HepG2 (cell line): ENCODE data around the gene STRIT1. TPM values are rescaled to one million over a fixed set of nuclear protein-coding genes. Genes with fewer than 3 reads are reported as not detected.

Experiments
- ATAC-seq: fragments of 200-7000 bp; cut with Tn5 transposase; 3 replicates; pipeline ENCODE4 v1.9.1; 2020; ENCODE audit warnings: mild to moderate bottlenecking, moderate library complexity
- BruUV-seq: library from RNA; stranded (reverse); fragments of 400-500 nt; replicated peaks from 2 replicates; lab custom pipeline; 2021; lab: Mats Ljungman, UMichigan
- CTCF ChIA-PET: fragments of 300-600 bp; formaldehyde crosslinking; extraction: SDS; loops from one replicate; lab custom pipeline; 2021; ENCODE audit warnings: low total read pairs, inconsistent platforms, low intra/inter-chr PET ratio; lab: Yijun Ruan, JAX
- POLR2A ChIA-PET: fragments of 350-600 bp; sonication (Branson Sonifier 250); formaldehyde crosslinking; loops from one replicate; lab custom pipeline; 2020; ENCODE audit warnings: antibody characterized with exemption, inconsistent platforms; lab: Yijun Ruan, JAX
- DNase-seq: peaks from one replicate; pipeline ENCODE4 v3.0.0-alpha.2; 2015; ENCODE audit warnings: low spot score
- FAIRE-seq: peaks from 3 replicates; lab custom pipeline; 2011; peaks lifted over from hg19 to GRCh38; lab: Jason Lieb, UNC
- H2AFZ ChIP-seq: one replicate; pipeline ENCODE4 v1.6.1; 2011; ENCODE audit warnings: low read length, inconsistent platforms
- H3K27ac ChIP-seq: fragments of 300-600 bp; 3 replicates; pipeline ENCODE4 v1.8.0; 2011; ENCODE audit warnings: mixed run types, mild to moderate bottlenecking, mixed read lengths, low read length, inconsistent platforms; ENCODE audit not compliant: insufficient read depth; ENCODE audit errors: extremely low read length
- H3K27me3 ChIP-seq, 2 experiments: fragments of 200-600 bp in 1 of 2; 2 replicates in 1 of 2; 3 replicates in 1 of 2; pipeline versions ENCODE4 v1.6.0 to v1.8.0; 2011; ENCODE audit warnings: low read length in 2 of 2, mild to moderate bottlenecking in 2 of 2, moderate library complexity in 2 of 2, inconsistent platforms in 1 of 2; ENCODE audit not compliant: insufficient read depth in 2 of 2, control insufficient read depth in 1 of 2
- H3K36me3 ChIP-seq, 2 experiments: fragments of 200-600 bp in 1 of 2; replicated peaks in 1 of 2; 2 replicates in 1 of 2; 3 replicates in 1 of 2; pipeline versions ENCODE4 v1.5.1 to v1.8.0; 2011; ENCODE audit warnings: low read length in 2 of 2, inconsistent platforms in 1 of 2; ENCODE audit not compliant: insufficient read depth in 2 of 2, control insufficient read depth in 1 of 2
- H3K4me1 ChIP-seq: 2 replicates; pipeline ENCODE4 v1.5.1; 2012; ENCODE audit warnings: low read length, inconsistent platforms; ENCODE audit not compliant: insufficient read depth
- H3K4me2 ChIP-seq: 2 replicates; pipeline ENCODE4 v1.6.0; 2011; ENCODE audit warnings: low read depth, low read length, inconsistent platforms
- H3K4me3 ChIP-seq, 3 experiments: fragments of 200-600 bp in 1 of 3; sonication (generic), shearing (Covaris generic) in 1 of 3; replicated peaks in 1 of 3; 2 replicates each; pipeline ENCODE4 v1.5.1; 2011 to 2016; ENCODE audit warnings: low read length in 3 of 3, inconsistent platforms in 2 of 3, low read depth in 2 of 3, mild to moderate bottlenecking in 2 of 3, control low read depth in 1 of 3, mixed read lengths in 1 of 3; ENCODE audit not compliant: insufficient read depth in 1 of 3
- H3K79me2 ChIP-seq: one replicate; pipeline ENCODE4 v1.6.1; 2011; ENCODE audit warnings: low read length, inconsistent platforms; ENCODE audit not compliant: insufficient read depth
- H3K9ac ChIP-seq: 2 replicates; pipeline ENCODE4 v1.6.0; 2011; ENCODE audit warnings: mild to moderate bottlenecking, low read depth, low read length, inconsistent platforms; ENCODE audit not compliant: insufficient read depth
- H3K9me3 ChIP-seq: 2 replicates; pipeline ENCODE4 v1.5.1; 2012; ENCODE audit warnings: mild to moderate bottlenecking, low read length
- H4K20me1 ChIP-seq: 2 replicates; pipeline ENCODE4 v1.6.0; 2011; ENCODE audit warnings: inconsistent platforms, mild to moderate bottlenecking, low read length, moderate library complexity; ENCODE audit not compliant: insufficient read depth
- ATF4 ChIP-seq, 2 experiments: fragments of 450-650 bp in 1 of 2; sonication (generic) in 1 of 2; formaldehyde crosslinking; IDR thresholded peaks; 2 replicates each; pipeline versions ENCODE4 v1.5.0 to v1.8.0; 2020 to 2022; ENCODE audit warnings: mild to moderate bottlenecking in 1 of 2, missing genetic modification reagents in 1 of 2
- CC2D1A ChIP-seq: sonication (generic); formaldehyde crosslinking; IDR thresholded peaks from 2 replicates; pipeline ENCODE4 v1.8.1; 2023; ENCODE audit warnings: mild to moderate bottlenecking, missing genetic modification reagents
- EP300 ChIP-seq, 3 experiments: sonication (generic) in 1 of 3; formaldehyde crosslinking in 1 of 3; IDR thresholded peaks; 2 replicates each; pipeline versions ENCODE4 v1.5.1 to v1.6.1; 2011 to 2020; ENCODE audit warnings: low read depth in 2 of 3, low read length in 2 of 3, borderline replicate concordance in 1 of 3, improper control_type of control experiment in 1 of 3, mild to moderate bottlenecking in 1 of 3, missing genetic modification reagents in 1 of 3, moderate library complexity in 1 of 3
- FOXP4 ChIP-seq: sonication (generic); formaldehyde crosslinking; IDR thresholded peaks from 2 replicates; pipeline ENCODE4 v1.4.0; 2020; ENCODE audit warnings: missing genetic modification reagents
- HDAC1 ChIP-seq: sonication (generic); formaldehyde crosslinking; IDR thresholded peaks from 2 replicates; pipeline ENCODE4 v1.5.1; 2020; ENCODE audit warnings: mild to moderate bottlenecking, missing genetic modification reagents
- HDAC2 ChIP-seq: sonication (generic); formaldehyde crosslinking; IDR thresholded peaks from 2 replicates; pipeline ENCODE4 v1.4.0; 2020; ENCODE audit warnings: missing genetic modification reagents
- HES4 ChIP-seq: sonication (generic); formaldehyde crosslinking; IDR thresholded peaks from 2 replicates; pipeline ENCODE4 v1.9.0; 2021; ENCODE audit warnings: mild to moderate bottlenecking, missing genetic modification reagents, borderline replicate concordance
- MZF1 ChIP-seq: sonication (generic); formaldehyde crosslinking; IDR thresholded peaks from 2 replicates; pipeline ENCODE4 v1.8.1; 2023; ENCODE audit warnings: mild to moderate bottlenecking, missing genetic modification reagents, borderline replicate concordance
- NFKB2 ChIP-seq: sonication (generic); formaldehyde crosslinking; IDR thresholded peaks from 2 replicates; pipeline ENCODE4 v1.4.0; 2020; ENCODE audit warnings: missing genetic modification reagents, borderline replicate concordance
- RFX3 ChIP-seq: IDR thresholded peaks from 2 replicates; pipeline ENCODE4 v1.6.1; 2016; ENCODE audit warnings: missing biosample characterization, missing genetic modification reagents
- TFDP2 ChIP-seq: sonication (generic); formaldehyde crosslinking; IDR thresholded peaks from 2 replicates; pipeline ENCODE4 v1.4.0; 2020; ENCODE audit warnings: missing genetic modification reagents
- YEATS4 ChIP-seq: sonication (generic); formaldehyde crosslinking; IDR thresholded peaks from 2 replicates; pipeline ENCODE4 v1.4.0; 2020; ENCODE audit warnings: missing genetic modification reagents, borderline replicate concordance
- ZBTB3 ChIP-seq: sonication (generic); formaldehyde crosslinking; IDR thresholded peaks from 2 replicates; pipeline ENCODE4 v1.4.0; 2020; ENCODE audit warnings: low read depth, mild to moderate bottlenecking, moderate library complexity, missing genetic modification reagents, borderline replicate concordance
- ZMAT5 ChIP-seq: sonication (generic); formaldehyde crosslinking; IDR thresholded peaks from 2 replicates; pipeline ENCODE4 v1.5.0; 2020; ENCODE audit warnings: mild to moderate bottlenecking, low read depth, missing genetic modification reagents, borderline replicate concordance
- ZNF224 ChIP-seq: sonication (generic); formaldehyde crosslinking; IDR thresholded peaks from 2 replicates; pipeline ENCODE4 v1.5.0; 2020; ENCODE audit warnings: mild to moderate bottlenecking, missing genetic modification reagents
- ZNF446 ChIP-seq: sonication (generic); formaldehyde crosslinking; IDR thresholded peaks from 2 replicates; pipeline ENCODE4 v1.5.0; 2020; ENCODE audit warnings: mild to moderate bottlenecking, missing genetic modification reagents
- WGBS: methylation state at CpG from one replicate; pipeline ENCODE4 v1.1.6; 2017; ENCODE audit warnings: low lambda C conversion rate; 5-methylcytosine and 5-hydroxymethylcytosine counted together
- in situ Hi-C: cut with HindIII; loops from 2 replicates; pipeline ENCODE4 v1.10.0; 2017; ENCODE audit warnings: low pct_unique_long_range_greater_than_20kb; ENCODE audit not compliant: extremely low pct_ligation_motif_present
- intact Hi-C: fragments of 100-400 bp; cut with micrococcal nuclease; formaldehyde crosslinking; loops from one replicate; pipeline ENCODE4 v1.10.0; 2022; ENCODE audit not compliant: unreplicated experiment
- polyA plus RNA-seq, 8 experiments: library from polyadenylated mRNA; depleted of rRNA in 3 of 8; stranded (reverse) in 7 of 8; unstranded in 1 of 8; fragments of >200 nt; fragmentation: Illumina TruSeq in 4 of 8; extraction: Trizol in 4 of 8; gene quantifications; 2 replicates each; pipeline versions ENCODE4 v1.2.1 to v1.2.3, GENCODE V29; 2011 to 2016; ENCODE audit warnings: low read depth in 4 of 8, missing spikeins in 1 of 8, mixed read lengths in 1 of 8; ENCODE audit not compliant: insufficient read depth in 1 of 8
- total RNA-seq, 5 experiments: library from RNA; depleted of rRNA; stranded (reverse); fragments of >200 nt; fragmentation: Illumina TruSeq; extraction: Trizol; gene quantifications; 2 replicates each; pipeline ENCODE4 v1.2.3, GENCODE V29; 2016; ENCODE audit warnings: low read depth in 1 of 5

Gene STRIT1
- total and polyA plus RNA-seq, 2 of the 13 experiments (the other 11 are each of a cell fraction or from before 2014, with no cell fraction given): not detected

DNA sequence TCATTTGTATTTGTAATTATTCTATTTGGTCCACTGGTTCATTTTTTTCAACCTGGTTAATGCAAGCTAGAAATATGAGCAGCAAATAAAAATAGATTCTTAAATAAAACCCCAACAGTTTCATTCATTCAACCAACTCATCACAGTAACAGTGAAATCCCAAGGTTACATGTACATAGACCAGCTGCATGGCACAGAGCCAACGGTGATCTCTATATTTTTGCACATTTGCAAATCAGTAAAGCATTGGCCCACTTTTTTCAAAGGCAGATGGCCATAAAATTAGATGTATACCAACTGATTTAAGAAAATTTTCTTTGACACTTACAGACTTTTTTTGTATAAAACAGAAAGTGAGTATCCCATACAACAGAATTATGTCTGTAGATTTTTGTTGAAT lies 49.3 kb downstream of the STRIT1 start:
- no peaks in the 10 kb centered on the region; a peak in 1 of 5 replicates for H3K27me3 ChIP-seq
- no peak overlapping the region for H2AFZ ChIP-seq
- 0% methylated on average over 1 of the region's 1 CpG for WGBS
- in situ Hi-C loops (no loop called here), intact Hi-C loops (no loop called here)
- BruUV-seq: no TSS peak
- ChIA-PET CTCF (no interaction called here), POLR2A (no interaction called here)
- H3K9me3 ChIP-seq: no peaks in the 10 kb centered on the region
- DNase-seq: no peak
- no peaks in the 10 kb centered on the region for H3K4me1 ChIP-seq
- no peaks in the 10 kb centered on the region for H3K36me3 ChIP-seq
- no peak for ATAC-seq
- H3K9ac ChIP-seq: no peak overlapping the region
- no peak overlapping the region for H3K27ac ChIP-seq
- FAIRE-seq: no peak
- no peaks in the 10 kb centered on the region for H3K79me2 ChIP-seq
- H3K4me3 ChIP-seq: no peak overlapping the region
- TF ChIP-seq HDAC2 (CRISPR knock-in tag) (no peak), HES4 (CRISPR knock-in tag) (no peak), ATF4 (CRISPR knock-in tag; IDR thresholded peaks at IDR 0.05) (no peak), FOXP4 (no peak), YEATS4 (CRISPR knock-in tag) (no peak), ZMAT5 (CRISPR knock-in tag) (no peak), ZNF446 (CRISPR knock-in tag) (no peak), NFKB2 (CRISPR knock-in tag) (no peak), HDAC1 (CRISPR knock-in tag) (no peak), TFDP2 (no peak), RFX3 (CRISPR knock-in tag) (no peak), ZNF224 (CRISPR knock-in tag) (no peak), MZF1 (no peak), ZBTB3 (CRISPR knock-in tag) (no peak), CC2D1A (no peak), EP300 (IDR thresholded peaks at IDR 0.05; ENCODE audit: low read depth in 2 of 2, low read length in 2 of 2) (no peak), EP300 (CRISPR knock-in tag; IDR thresholded peaks at IDR 0.05; ENCODE audit: borderline replicate concordance) (no peak)
- H3K4me2 ChIP-seq: no peak overlapping the region
- no peaks in the 10 kb centered on the region for H4K20me1 ChIP-seq
